ENCODE measurements around the gene INO80B.

DNA sequence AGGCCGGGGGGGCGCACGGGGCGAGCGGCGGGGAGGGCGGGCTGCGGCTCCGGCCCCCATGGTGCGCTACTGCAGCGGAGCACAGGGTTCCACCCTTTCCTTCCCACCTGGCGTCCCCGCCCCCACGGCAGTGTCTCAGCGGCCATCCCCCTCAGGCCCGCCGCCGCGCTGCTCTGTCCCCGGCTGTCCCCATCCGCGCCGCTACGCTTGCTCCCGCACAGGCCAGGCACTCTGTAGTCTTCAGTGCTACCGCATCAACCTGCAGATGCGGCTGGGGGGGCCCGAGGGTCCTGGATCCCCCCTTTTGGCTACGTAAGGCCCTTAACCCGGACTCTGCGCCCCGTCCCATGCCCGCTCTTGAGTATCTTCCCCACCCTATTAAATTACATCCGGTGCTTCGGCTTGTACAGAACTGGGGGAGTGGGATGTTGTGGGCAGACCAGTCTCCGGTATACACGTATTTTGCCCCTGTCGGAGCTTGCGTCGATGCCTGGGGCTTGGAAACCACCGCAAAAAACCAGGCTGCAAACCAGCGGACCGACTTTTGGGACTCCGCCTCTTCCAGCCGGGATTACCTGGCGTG lies 2.8 kb downstream of the INO80B start:
- TF ChIP-seq, protein P1, sequence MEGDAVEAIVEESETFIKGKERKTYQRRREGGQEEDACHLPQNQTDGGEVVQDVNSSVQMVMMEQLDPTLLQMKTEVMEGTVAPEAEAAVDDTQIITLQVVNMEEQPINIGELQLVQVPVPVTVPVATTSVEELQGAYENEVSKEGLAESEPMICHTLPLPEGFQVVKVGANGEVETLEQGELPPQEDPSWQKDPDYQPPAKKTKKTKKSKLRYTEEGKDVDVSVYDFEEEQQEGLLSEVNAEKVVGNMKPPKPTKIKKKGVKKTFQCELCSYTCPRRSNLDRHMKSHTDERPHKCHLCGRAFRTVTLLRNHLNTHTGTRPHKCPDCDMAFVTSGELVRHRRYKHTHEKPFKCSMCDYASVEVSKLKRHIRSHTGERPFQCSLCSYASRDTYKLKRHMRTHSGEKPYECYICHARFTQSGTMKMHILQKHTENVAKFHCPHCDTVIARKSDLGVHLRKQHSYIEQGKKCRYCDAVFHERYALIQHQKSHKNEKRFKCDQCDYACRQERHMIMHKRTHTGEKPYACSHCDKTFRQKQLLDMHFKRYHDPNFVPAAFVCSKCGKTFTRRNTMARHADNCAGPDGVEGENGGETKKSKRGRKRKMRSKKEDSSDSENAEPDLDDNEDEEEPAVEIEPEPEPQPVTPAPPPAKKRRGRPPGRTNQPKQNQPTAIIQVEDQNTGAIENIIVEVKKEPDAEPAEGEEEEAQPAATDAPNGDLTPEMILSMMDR (IDR thresholded peaks at IDR 0.05): no peak
- TF ChIP-seq EP300 (IDR thresholded peaks at IDR 0.05): peak; percentile 25

Data from ovary (tissue), 3 donors.